ENCODE measurements around the gene SCARB1.
A peak's percentile ranks its signal among the peaks of the same experiment; 100 is the strongest.

SCARB1 gene

GRCh38 chr12:124780752-124781685 lies 82.6 kb downstream of the SCARB1 start:
- Mint-ChIP-seq H3K9me3 (no peaks in the 10 kb centered on the region), H3K4me3 (no peak overlapping the region), H3K27me3 (no peaks in the 10 kb centered on the region), H3K27ac (no peak overlapping the region), H3K4me1 (ENCODE audit: low read depth) (peaks cover 12% of the 10 kb centered on the region), H3K36me3 (ENCODE audit: low read depth) (peaks cover 32% of the 10 kb centered on the region)
- no peak for DNase-seq

- Mint-ChIP-seq H3K36me3 (ENCODE audit: low read depth) (peaks cover 25% of the 10 kb centered on the region), H3K4me3 (no peak overlapping the region), H3K27ac (no peak overlapping the region)
Measured at GRCh38 chr12:124780336-124780735, 83.3 kb downstream of the SCARB1 start.

GRCh38 chr12:124779161-124780141 lies 84.2 kb downstream of the SCARB1 start:
- DNase-seq, result no peak
- Mint-ChIP-seq H3K27ac (no peak overlapping the region), H3K9me3 (peaks cover 6% of the 10 kb centered on the region), H3K36me3 (ENCODE audit: low read depth) (peaks cover 21% of the 10 kb centered on the region), H3K4me1 (ENCODE audit: low read depth) (peaks cover 27% of the 10 kb centered on the region), H3K4me3 (no peak overlapping the region), H3K27me3 (no peaks in the 10 kb centered on the region)

More at GRCh38 chr12:124780336-124780735, 83.3 kb downstream of the SCARB1 start:
- H3K4me1 Mint-ChIP-seq (ENCODE audit: low read depth), result peaks cover 18% of the 10 kb centered on the region
- no peak for DNase-seq
- peaks cover 2% of the 10 kb centered on the region for H3K9me3 Mint-ChIP-seq
- no peaks in the 10 kb centered on the region for H3K27me3 Mint-ChIP-seq

- DNase-seq, result no peak
- Mint-ChIP-seq H3K27ac (no peak overlapping the region), H3K4me3 (no peak overlapping the region), H3K4me1 (ENCODE audit: low read depth) (peaks cover 38% of the 10 kb centered on the region), H3K9me3 (peaks cover 6% of the 10 kb centered on the region), H3K27me3 (peaks cover 4% of the 10 kb centered on the region), H3K36me3 (ENCODE audit: low read depth) (peaks cover 14% of the 10 kb centered on the region)
Measured at GRCh38 chr12:124778411-124778810, 85.3 kb downstream of the SCARB1 start.

GRCh38 chr12:124777399-124778372 lies 86.0 kb downstream of the SCARB1 start:
- no peak for DNase-seq
- H3K27me3 Mint-ChIP-seq, result peaks cover 6% of the 10 kb centered on the region
- peaks cover 11% of the 10 kb centered on the region for H3K36me3 Mint-ChIP-seq (ENCODE audit: low read depth)
- H3K27ac Mint-ChIP-seq, result no peak overlapping the region
- H3K9me3 Mint-ChIP-seq, result peaks cover 6% of the 10 kb centered on the region
- H3K4me1 Mint-ChIP-seq (ENCODE audit: low read depth), result peaks cover 43% of the 10 kb centered on the region
- no peak overlapping the region for H3K4me3 Mint-ChIP-seq

- peaks cover 6% of the 10 kb centered on the region for H3K9me3 Mint-ChIP-seq
- no peak for DNase-seq
- no peak overlapping the region for H3K4me3 Mint-ChIP-seq
- peaks cover 17% of the 10 kb centered on the region for H3K27me3 Mint-ChIP-seq
- peaks cover 5% of the 10 kb centered on the region for H3K36me3 Mint-ChIP-seq (ENCODE audit: low read depth)
- peak overlapping the region; percentile 68 for H3K27ac Mint-ChIP-seq
- peaks cover 52% of the 10 kb centered on the region for H3K4me1 Mint-ChIP-seq (ENCODE audit: low read depth)
Measured at GRCh38 chr12:124776125-124776513, 87.5 kb downstream of the SCARB1 start.

- H3K4me3 Mint-ChIP-seq, result peak overlapping the region; percentile 65
- peak; percentile 80 for DNase-seq
- peaks cover 5% of the 10 kb centered on the region for H3K36me3 Mint-ChIP-seq (ENCODE audit: low read depth)
- H3K4me1 Mint-ChIP-seq (ENCODE audit: low read depth), result peaks cover 52% of the 10 kb centered on the region
- peaks cover 6% of the 10 kb centered on the region for H3K9me3 Mint-ChIP-seq
- peaks cover 26% of the 10 kb centered on the region for H3K27me3 Mint-ChIP-seq
- H3K27ac Mint-ChIP-seq, result peak overlapping the region; percentile 97
Measured at GRCh38 chr12:124774462-124775167, 89.0 kb downstream of the SCARB1 start.

GRCh38 chr12:124774054-124774461 lies 89.6 kb downstream of the SCARB1 start:
- Mint-ChIP-seq H3K4me3 (peak overlapping the region; percentile 65), H3K27ac (peak overlapping the region; percentile 97), H3K36me3 (ENCODE audit: low read depth) (peaks cover 5% of the 10 kb centered on the region), H3K9me3 (peaks cover 6% of the 10 kb centered on the region), H3K27me3 (peaks cover 28% of the 10 kb centered on the region), H3K4me1 (ENCODE audit: low read depth) (peaks cover 49% of the 10 kb centered on the region)
- peak; percentile 61 for DNase-seq

GRCh38 chr12:124772289-124773170 lies 91.1 kb downstream of the SCARB1 start:
- Mint-ChIP-seq H3K27ac (no peak overlapping the region), H3K4me3 (no peak overlapping the region), H3K27me3 (peaks cover 28% of the 10 kb centered on the region), H3K4me1 (ENCODE audit: low read depth) (peaks cover 43% of the 10 kb centered on the region), H3K36me3 (ENCODE audit: low read depth) (peaks cover 5% of the 10 kb centered on the region), H3K9me3 (peaks cover 6% of the 10 kb centered on the region)
- no peak for DNase-seq

GRCh38 chr12:124771462-124772288 lies 92.0 kb downstream of the SCARB1 start:
- DNase-seq, result peak; percentile 92
- H3K4me1 Mint-ChIP-seq (ENCODE audit: low read depth), result peaks cover 49% of the 10 kb centered on the region
- H3K9me3 Mint-ChIP-seq, result peaks cover 6% of the 10 kb centered on the region
- H3K4me3 Mint-ChIP-seq, result no peak overlapping the region
- H3K27me3 Mint-ChIP-seq, result peaks cover 28% of the 10 kb centered on the region
- no peak overlapping the region for H3K27ac Mint-ChIP-seq
- H3K36me3 Mint-ChIP-seq (ENCODE audit: low read depth), result peaks cover 5% of the 10 kb centered on the region

- no peak overlapping the region for H3K4me3 Mint-ChIP-seq
- H3K36me3 Mint-ChIP-seq (ENCODE audit: low read depth), result peaks cover 4% of the 10 kb centered on the region
- no peak overlapping the region for H3K27ac Mint-ChIP-seq
- DNase-seq, result no peak
- H3K9me3 Mint-ChIP-seq, result peaks cover 5% of the 10 kb centered on the region
- peaks cover 28% of the 10 kb centered on the region for H3K27me3 Mint-ChIP-seq
- peaks cover 43% of the 10 kb centered on the region for H3K4me1 Mint-ChIP-seq (ENCODE audit: low read depth)
Measured at GRCh38 chr12:124770728-124771127, 92.9 kb downstream of the SCARB1 start.

Data from activated T-cell treated with anti-CD3 and anti-CD28 coated beads, Interleukin-2, amount 50 U/mL, for 24 hours (primary cell).